ENCODE measurements around the gene RNF135. TPM values are rescaled to one million over a fixed set of nuclear protein-coding genes. Genes with fewer than 3 reads are reported as not detected.
"Not testable (repeated sequence)": the region's sequence is repeated elsewhere in the genome, so short reads cannot be mapped to it uniquely, and the experiment has no call there.

Gene RNF135
- 1.0 and 1.1 TPM in 2 replicates for total RNA-seq (2014; rRNA removed; shearing (Covaris generic))

DNA sequence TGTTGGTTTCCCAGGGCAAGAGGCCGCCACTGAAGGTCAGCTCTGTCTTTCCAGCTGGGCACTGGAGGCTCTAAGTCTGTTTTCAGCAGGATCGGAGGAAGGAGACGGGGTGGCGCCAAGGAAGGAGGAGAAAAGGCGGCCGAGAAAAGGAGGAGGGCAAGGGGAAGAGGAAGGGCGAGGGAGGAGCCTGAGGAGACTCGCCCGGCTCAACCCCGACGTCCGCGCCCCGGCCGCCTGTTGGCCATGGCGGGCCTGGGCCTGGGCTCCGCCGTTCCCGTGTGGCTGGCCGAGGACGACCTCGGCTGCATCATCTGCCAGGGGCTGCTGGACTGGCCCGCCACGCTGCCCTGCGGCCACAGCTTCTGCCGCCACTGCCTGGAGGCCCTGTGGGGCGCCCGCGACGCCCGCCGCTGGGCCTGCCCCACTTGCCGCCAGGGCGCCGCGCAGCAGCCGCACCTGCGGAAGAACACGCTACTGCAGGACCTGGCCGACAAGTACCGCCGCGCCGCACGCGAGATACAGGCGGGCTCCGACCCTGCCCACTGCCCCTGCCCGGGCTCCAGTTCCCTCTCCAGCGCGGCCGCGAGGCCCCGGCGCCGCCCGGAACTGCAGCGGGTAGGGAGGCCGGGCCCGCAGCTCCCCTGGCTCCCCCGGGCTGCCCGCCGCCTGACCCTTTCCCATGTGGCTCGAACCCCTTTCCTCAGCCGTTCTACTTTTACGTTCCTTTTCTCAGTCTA lies at the start of gene RNF135:
RNF135 (plus strand) TSS at position 209 of the 737 bp plus-strand sequence; CDS start at position 244, 35 bp downstream.
- no peaks in the 10 kb centered on the region for H3K27me3 ChIP-seq
- H3K27ac ChIP-seq = peak within 1 kb of the TSS; percentile 32; the same call in 1 of the 2 replicates
- DNase-seq = peak; percentile 56 to 65
- no peaks in the 10 kb centered on the region for H3K9me3 ChIP-seq (replicated peaks)
- H3K36me3 ChIP-seq = no peaks in the 10 kb centered on the region
- peak within 1 kb of the TSS; percentile 58 for H3K4me3 ChIP-seq
- H3K4me1 ChIP-seq = no peaks in the 10 kb centered on the region

DNA sequence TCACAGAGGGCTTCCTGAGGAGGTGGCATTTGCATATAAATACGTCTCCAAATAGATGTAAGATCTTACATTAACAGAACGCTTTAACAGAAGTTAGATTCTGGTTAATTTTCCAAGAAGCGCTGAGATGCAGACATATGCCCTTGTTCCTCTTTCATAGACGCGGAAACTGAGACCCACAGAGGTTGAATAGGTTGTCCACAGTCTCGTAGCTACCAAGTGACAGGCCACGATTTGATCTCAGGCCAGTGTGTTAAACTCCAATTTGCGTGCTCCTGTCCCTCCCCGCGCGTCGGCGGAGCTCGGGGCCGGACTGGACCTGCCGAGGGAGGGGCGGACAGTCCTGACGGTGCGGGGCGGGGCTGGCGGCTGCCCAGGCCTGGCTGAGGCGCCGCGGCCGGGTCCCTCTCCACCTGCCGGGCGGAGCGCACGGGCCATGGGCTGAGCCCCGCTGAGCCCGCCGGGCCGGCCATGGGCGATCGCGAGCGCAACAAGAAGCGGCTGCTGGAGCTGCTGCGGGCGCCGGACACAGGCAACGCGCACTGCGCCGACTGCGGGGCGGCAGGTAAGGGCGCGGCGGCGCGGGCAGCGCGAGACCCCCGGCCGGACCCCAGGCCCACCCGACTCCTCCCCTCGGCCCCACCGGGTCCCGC lies 49.2 kb upstream of the RNF135 start, which contains the start of gene ADAP2:
ADAP2 (plus strand) TSS at position 402 of the 653 bp plus-strand sequence; CDS start at position 472, 70 bp downstream.
- Histone ChIP-seq H3K36me3 (no peaks in the 10 kb centered on the region), H3K27ac (no peak within 1 kb of the TSS), H3K9me3 (replicated peaks) (no peaks in the 10 kb centered on the region; the same call in 1 of the 2 replicates), H3K4me1 (no peaks in the 10 kb centered on the region), H3K27me3 (no peaks in the 10 kb centered on the region), H3K4me3 (no peak within 1 kb of the TSS)
- no peak for DNase-seq

DNA sequence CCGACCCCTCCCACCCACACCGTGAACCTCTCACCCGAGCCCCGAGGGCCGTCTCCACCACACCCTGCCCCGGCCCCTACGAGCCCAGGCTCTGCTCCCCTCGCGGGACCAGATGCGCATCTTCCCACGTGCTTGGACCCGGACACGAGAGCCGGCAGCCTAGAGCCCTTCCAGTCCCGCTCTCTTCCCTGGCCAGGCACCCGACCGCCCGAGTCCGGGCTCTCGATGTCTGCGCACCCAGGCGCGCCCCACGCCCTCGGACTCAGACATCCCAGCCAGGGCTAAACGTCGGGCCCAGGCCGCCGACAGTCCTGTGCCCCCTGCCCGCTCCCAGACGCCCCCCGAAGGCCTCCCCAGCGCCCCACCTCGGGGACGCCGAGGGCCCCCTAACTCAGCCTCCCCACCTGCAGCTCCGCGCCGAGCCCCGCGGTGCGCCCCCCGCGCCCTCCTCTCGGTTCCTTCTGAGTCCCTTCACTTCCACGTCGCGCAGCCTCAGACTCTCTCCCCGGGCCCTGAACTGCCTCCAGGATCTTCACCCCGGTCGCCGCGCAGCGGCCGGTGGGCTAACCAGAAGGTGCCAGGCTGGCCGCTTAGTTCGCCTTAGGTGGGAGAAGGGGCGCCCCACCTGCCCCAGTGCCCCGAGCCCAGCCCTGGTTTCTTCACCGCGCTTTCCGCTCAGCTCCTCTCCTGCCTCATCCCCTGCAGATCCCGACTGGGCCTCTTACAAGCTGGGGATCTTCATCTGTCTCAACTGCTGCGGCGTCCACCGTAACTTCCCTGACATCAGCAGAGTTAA lies 48.4 kb upstream of the RNF135 start:
- no peaks in the 10 kb centered on the region for H3K4me1 ChIP-seq
- H3K27me3 ChIP-seq = no peaks in the 10 kb centered on the region
- no peak overlapping the region for H3K4me3 ChIP-seq
- H3K9me3 ChIP-seq (replicated peaks) = no peaks in the 10 kb centered on the region; the same call in 1 of the 2 replicates
- no peak overlapping the region for H3K27ac ChIP-seq
- DNase-seq = no peak
- H3K36me3 ChIP-seq = no peaks in the 10 kb centered on the region

DNA sequence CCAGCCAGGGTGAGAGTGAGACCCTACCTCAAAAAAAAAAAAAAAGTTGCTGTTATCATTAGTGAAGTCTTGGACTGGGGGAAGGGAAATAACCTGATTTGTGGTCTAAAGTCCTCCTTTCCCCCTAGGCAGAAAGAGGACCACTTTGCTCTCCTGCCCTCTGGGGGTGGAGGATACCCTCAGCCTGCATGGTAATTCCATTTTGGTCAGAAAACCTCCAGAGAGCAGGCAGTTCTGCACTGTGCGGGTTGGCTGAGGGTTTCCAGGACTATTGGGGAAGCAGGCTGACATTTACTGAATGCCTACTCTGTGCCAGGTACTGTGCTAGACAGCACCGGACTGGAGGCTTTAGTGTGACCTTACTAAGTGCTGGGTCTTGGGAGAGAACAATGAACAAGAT lies 46.5 kb upstream of the RNF135 start:
- Histone ChIP-seq H3K27me3 (no peaks in the 10 kb centered on the region), H3K27ac (no peak overlapping the region), H3K4me1 (no peaks in the 10 kb centered on the region), H3K36me3 (no peaks in the 10 kb centered on the region), H3K9me3 (replicated peaks) (no peaks in the 10 kb centered on the region; the same call in 1 of the 2 replicates), H3K4me3 (no peak overlapping the region)
- DNase-seq = no peak

DNA sequence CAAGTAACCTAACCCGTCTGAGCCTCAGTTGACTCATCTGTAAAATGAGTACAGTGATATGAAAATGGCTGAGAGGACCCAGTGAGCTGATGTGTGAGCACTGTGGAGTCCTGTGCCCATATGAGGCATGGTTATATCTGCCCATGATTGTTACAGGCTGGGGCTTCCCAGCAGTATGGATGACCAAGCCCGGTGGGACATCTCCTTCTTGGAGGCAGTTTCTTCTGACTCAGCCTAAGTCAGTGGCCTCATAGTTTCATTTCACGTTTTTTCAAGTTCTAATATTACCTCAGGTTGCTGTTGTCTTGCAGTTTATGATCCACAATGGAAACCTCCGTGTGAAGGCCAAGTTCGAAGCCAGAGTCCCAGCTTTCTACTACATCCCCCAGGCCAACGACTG lies 44.3 kb upstream of the RNF135 start:
- Histone ChIP-seq H3K4me3 (no peak overlapping the region), H3K27ac (no peak overlapping the region), H3K36me3 (no peaks in the 10 kb centered on the region), H3K27me3 (no peaks in the 10 kb centered on the region), H3K4me1 (no peaks in the 10 kb centered on the region), H3K9me3 (replicated peaks) (no peaks in the 10 kb centered on the region)
- DNase-seq = no peak

- H3K4me3 ChIP-seq = no peak overlapping the region
- no peak overlapping the region for H3K27ac ChIP-seq
- no peaks in the 10 kb centered on the region for H3K4me1 ChIP-seq
- H3K9me3 ChIP-seq (replicated peaks) = no peaks in the 10 kb centered on the region
- no peak for DNase-seq
- H3K27me3 ChIP-seq = no peaks in the 10 kb centered on the region
- no peaks in the 10 kb centered on the region for H3K36me3 ChIP-seq
These were observed 43.1 kb upstream of the RNF135 start for GRCh38 chr17:30927756-30928155.

GRCh38 chr17:30928584-30928983 lies 42.3 kb upstream of the RNF135 start:
- Histone ChIP-seq H3K27ac (no peak overlapping the region), H3K4me3 (no peak overlapping the region), H3K27me3 (no peaks in the 10 kb centered on the region), H3K4me1 (no peaks in the 10 kb centered on the region), H3K9me3 (replicated peaks) (no peaks in the 10 kb centered on the region), H3K36me3 (no peaks in the 10 kb centered on the region)
- no peak for DNase-seq

- Histone ChIP-seq H3K27ac (no peak overlapping the region), H3K4me3 (no peak overlapping the region), H3K27me3 (no peaks in the 10 kb centered on the region; the same call in 1 of the 2 replicates), H3K36me3 (no peaks in the 10 kb centered on the region), H3K9me3 (replicated peaks) (no peaks in the 10 kb centered on the region), H3K4me1 (no peaks in the 10 kb centered on the region)
- no peak for DNase-seq
These were observed 41.7 kb upstream of the RNF135 start for GRCh38 chr17:30929081-30929633.

- H3K36me3 ChIP-seq; H3K27me3 ChIP-seq; DNase-seq; H3K4me3 ChIP-seq; H3K9me3 ChIP-seq (replicated peaks); H3K27ac ChIP-seq; H3K4me1 ChIP-seq: not testable (repeated sequence)
These were observed 41.0 kb upstream of the RNF135 start for GRCh38 chr17:30929861-30930260.

- Histone ChIP-seq H3K4me1 (no peaks in the 10 kb centered on the region), H3K27ac (no peak overlapping the region), H3K36me3 (no peaks in the 10 kb centered on the region), H3K9me3 (replicated peaks) (no peaks in the 10 kb centered on the region), H3K4me3 (no peak overlapping the region), H3K27me3 (peaks cover 2% of the 10 kb centered on the region)
- no peak for DNase-seq
These were observed 40.3 kb upstream of the RNF135 start for GRCh38 chr17:30930495-30930894.

DNA sequence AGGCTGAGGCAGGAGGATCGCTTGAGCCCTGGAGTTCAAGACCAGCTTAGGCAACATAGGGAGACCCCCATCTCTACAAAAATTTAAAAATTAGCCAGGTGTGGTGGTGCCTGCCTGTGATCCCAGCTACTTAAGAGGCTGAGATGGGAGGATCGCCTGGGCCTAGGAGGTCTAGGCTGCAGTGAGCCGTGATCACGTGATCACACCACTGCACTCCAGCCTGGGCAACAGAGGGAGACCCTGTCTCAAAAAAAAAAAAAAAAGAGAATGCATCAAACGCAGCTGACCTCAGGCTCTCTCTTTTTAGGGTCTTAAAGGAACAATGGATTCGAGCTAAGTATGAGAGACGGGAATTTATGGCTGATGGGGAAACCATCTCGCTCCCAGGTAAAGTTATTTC lies 39.3 kb upstream of the RNF135 start:
- not testable (repeated sequence) for H3K4me3 ChIP-seq; H3K4me1 ChIP-seq; H3K9me3 ChIP-seq (replicated peaks); H3K27me3 ChIP-seq; H3K27ac ChIP-seq; DNase-seq; H3K36me3 ChIP-seq

DNA sequence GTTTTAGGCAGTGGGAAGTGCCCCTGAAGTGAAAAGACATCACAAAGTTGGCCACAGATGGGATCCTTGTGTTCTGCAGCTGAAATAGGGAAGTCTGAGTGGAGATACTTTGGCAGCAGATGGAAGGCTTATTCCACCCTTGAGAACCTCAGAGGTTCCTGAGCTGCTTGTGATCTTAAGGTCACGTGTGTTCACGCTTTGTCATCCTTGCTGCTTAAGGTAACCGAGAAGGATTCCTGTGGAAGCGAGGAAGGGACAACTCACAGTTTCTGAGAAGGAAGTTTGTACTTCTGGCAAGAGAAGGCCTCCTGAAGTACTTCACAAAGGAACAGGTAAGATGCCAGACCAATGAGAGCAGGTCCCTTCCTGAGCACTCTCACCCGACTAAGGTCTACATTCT lies 36.9 kb upstream of the RNF135 start:
- Histone ChIP-seq H3K9me3 (replicated peaks) (no peaks in the 10 kb centered on the region), H3K4me1 (0 out of 2 replicates have a peak, but pooled peaks cover 1% of the 10 kb centered on the region), H3K27ac (no peak overlapping the region), H3K36me3 (no peaks in the 10 kb centered on the region), H3K4me3 (no peak overlapping the region), H3K27me3 (peaks cover 6% of the 10 kb centered on the region)
- no peak for DNase-seq

- no peaks in the 10 kb centered on the region for H3K36me3 ChIP-seq
- H3K27ac ChIP-seq = no peak overlapping the region
- no peak overlapping the region for H3K4me3 ChIP-seq
- H3K27me3 ChIP-seq = peaks cover 6% of the 10 kb centered on the region
- peak in 1 of 2 experiments; percentile 30 for DNase-seq
- H3K9me3 ChIP-seq (replicated peaks) = no peaks in the 10 kb centered on the region
- 0 out of 2 replicates have a peak, but pooled peaks cover 2% of the 10 kb centered on the region for H3K4me1 ChIP-seq
These were observed 31.7 kb upstream of the RNF135 start for GRCh38 chr17:30939051-30939689.

Measured in SJCRH30 (cell line).